HCT116 (cell line): ENCODE measurements around the gene P2RY14.

Experiments used
- ELF1 ChIP-seq: IDR thresholded peaks from 2 replicates; pipeline ENCODE4 v1.6.1; 2012; ENCODE audit warnings: low read depth, borderline replicate concordance
- EZH2 ChIP-seq: fragments of 200-600 bp; sonication (generic); IDR thresholded peaks from 2 replicates; pipeline ENCODE4 v1.6.1; 2017; ENCODE audit warnings: antibody characterized with exemption, mixed run types

DNA sequence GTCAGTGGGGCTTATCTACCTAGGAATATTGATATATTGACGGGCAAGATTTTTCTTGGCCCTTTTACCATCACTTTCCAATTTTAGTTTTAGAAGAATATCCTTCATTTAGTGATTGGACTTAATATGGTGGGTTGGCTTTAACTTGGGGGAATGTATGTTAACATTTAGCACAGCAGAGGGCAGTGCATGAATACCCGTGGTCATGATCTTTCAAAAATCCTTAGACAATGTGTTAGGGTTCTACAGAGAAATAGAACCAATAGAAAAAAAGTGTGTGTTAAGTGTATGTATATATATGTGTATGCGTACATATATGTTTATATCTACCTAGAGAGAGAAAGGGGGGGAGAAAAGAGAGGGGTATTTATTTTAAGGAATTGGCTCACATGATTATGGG is 112.2 kb downstream of the P2RY14 start:
- TF ChIP-seq ELF1, result no peak
- TF ChIP-seq EZH2, result no peak
